HEK293T (cell line): ENCODE data around the gene LIMK1.
"Not testable (repeated sequence)": the region's sequence is repeated elsewhere in the genome, so short reads cannot be mapped to it uniquely, and the experiment has no call there.

Experiments used
- CTCF ChIA-PET: fragments of 350-600 bp; formaldehyde crosslinking; extraction: SDS; loops from one replicate; lab custom pipeline; 2021; ENCODE audit warnings: antibody characterized with exemption, inconsistent platforms; lab: Yijun Ruan, JAX
- POLR2A ChIA-PET: fragments of 350-600 bp; formaldehyde crosslinking; extraction: SDS; loops from one replicate; lab custom pipeline; 2020; ENCODE audit warnings: antibody characterized with exemption, inconsistent platforms; lab: Yijun Ruan, JAX
- DNase-seq: peaks from one replicate; pipeline ENCODE4 v3.0.0; 2012; ENCODE audit warnings: mixed read lengths; ENCODE audit errors: extremely low spot score
- ARNT ChIP-seq: fragments of 450-650 bp; IDR thresholded peaks from 2 replicates; pipeline ENCODE4 v1.6.1; 2017; ENCODE audit warnings: mild to moderate bottlenecking
- BHLHE40 ChIP-seq: fragments of 450-650 bp; IDR thresholded peaks from 2 replicates; pipeline ENCODE4 v1.6.1; 2016; ENCODE audit warnings: mild to moderate bottlenecking, moderate library complexity, borderline replicate concordance
- CTBP1 ChIP-seq: fragments of 450-650 bp; IDR thresholded peaks from 2 replicates; pipeline ENCODE4 v1.6.1; 2016; ENCODE audit warnings: borderline replicate concordance
- ELF4 ChIP-seq: fragments of 450-650 bp; IDR thresholded peaks from 2 replicates; pipeline ENCODE4 v1.6.1; 2017; ENCODE audit warnings: antibody characterized with exemption
- FOXA1 ChIP-seq: fragments of 450-650 bp; IDR thresholded peaks from 2 replicates; pipeline ENCODE4 v1.6.1; 2016; ENCODE audit warnings: mild to moderate bottlenecking
- FOXK2 ChIP-seq: fragments of 450-650 bp; IDR thresholded peaks from 2 replicates; pipeline ENCODE4 v1.6.1; 2016; ENCODE audit warnings: mild to moderate bottlenecking
- FOXM1 ChIP-seq: fragments of 450-650 bp; IDR thresholded peaks from 2 replicates; pipeline ENCODE4 v1.6.1; 2017; ENCODE audit warnings: mild to moderate bottlenecking, borderline replicate concordance
- HDGF ChIP-seq: fragments of 450-650 bp; IDR thresholded peaks from 2 replicates; pipeline ENCODE4 v1.6.1; 2017; ENCODE audit warnings: antibody characterized with exemption, borderline replicate concordance
- L3MBTL2 ChIP-seq: fragments of 450-650 bp; conservative IDR thresholded peaks from 2 replicates; pipeline ENCODE4 v1.6.1; 2016; ENCODE audit warnings: mild to moderate bottlenecking
- LEF1 ChIP-seq: fragments of 450-650 bp; IDR thresholded peaks from 2 replicates; pipeline ENCODE4 v1.6.1; 2017; ENCODE audit warnings: mild to moderate bottlenecking, borderline replicate concordance
- NFRKB ChIP-seq: fragments of 450-650 bp; IDR thresholded peaks from 2 replicates; pipeline ENCODE4 v1.6.1; 2016; ENCODE audit warnings: mild to moderate bottlenecking, moderate library complexity
- PKNOX1 ChIP-seq: fragments of 450-650 bp; IDR thresholded peaks from 2 replicates; pipeline ENCODE4 v1.6.1; 2016
- SP1 ChIP-seq: fragments of 450-650 bp; IDR thresholded peaks from 2 replicates; pipeline ENCODE4 v1.6.1; 2017
- SUZ12 ChIP-seq: fragments of 450-650 bp; IDR thresholded peaks from 2 replicates; pipeline ENCODE4 v1.6.1; 2016; ENCODE audit warnings: mild to moderate bottlenecking
- TARDBP ChIP-seq: fragments of 450-650 bp; IDR thresholded peaks from 2 replicates; pipeline ENCODE4 v1.6.1; 2016
- ZNF384 ChIP-seq: fragments of 450-650 bp; IDR thresholded peaks from 2 replicates; pipeline ENCODE4 v1.6.1; 2016

Gene LIMK1

GRCh38 chr7:74040791-74041520 lies 42.6 kb upstream of the LIMK1 start:
- no peak for DNase-seq
- no peak for TF ChIP-seq FOXM1
- no peak for TF ChIP-seq ARNT
- no peak for TF ChIP-seq BHLHE40
- TF ChIP-seq ZNF384, result no peak
- no peak for TF ChIP-seq NFRKB
- TF ChIP-seq FOXA1, result no peak
- TF ChIP-seq LEF1, result no peak
- TF ChIP-seq PKNOX1, result no peak
- TF ChIP-seq HDGF, result no peak
- TF ChIP-seq FOXK2, result no peak
- TF ChIP-seq ELF4, result no peak
- TF ChIP-seq SP1, result no peak
- no peak for TF ChIP-seq TARDBP
- TF ChIP-seq SUZ12, result no peak
- TF ChIP-seq L3MBTL2, result no peak
- no peak for TF ChIP-seq CTBP1
- POLR2A ChIA-PET, result no interaction called here
- CTCF ChIA-PET, result interaction anchor here (1.2 to 1.4 kb wide), 2 partner anchors 14 kb away, joined by 3 to 5 read pairs; no protein-coding TSS in a partner anchor

- DNase-seq, result no peak
- ChIA-PET CTCF (no interaction called here), POLR2A (no interaction called here)
- TF ChIP-seq LEF1, result no peak
- no peak for TF ChIP-seq PKNOX1
- TF ChIP-seq ELF4, result no peak
- no peak for TF ChIP-seq CTBP1
- TF ChIP-seq ARNT, result no peak
- no peak for TF ChIP-seq TARDBP
- TF ChIP-seq SUZ12, result no peak
- no peak for TF ChIP-seq BHLHE40
- TF ChIP-seq HDGF, result no peak
- no peak for TF ChIP-seq ZNF384
- no peak for TF ChIP-seq FOXK2
These were observed 40.7 kb upstream of the LIMK1 start for GRCh38 chr7:74042746-74043522.

- POLR2A ChIA-PET, result no interaction called here
- CTCF ChIA-PET, result interaction anchor here (0.6 to 0.7 kb wide), 2 partner anchors 10 to 17 kb away, joined by 3 read pairs; no protein-coding TSS in a partner anchor
- TF ChIP-seq SUZ12 (no peak), FOXM1 (no peak), ARNT (no peak), CTBP1 (no peak), ZNF384 (no peak), NFRKB (no peak), HDGF (no peak), TARDBP (no peak), BHLHE40 (no peak), LEF1 (no peak), FOXK2 (no peak), FOXA1 (no peak), ELF4 (no peak), L3MBTL2 (no peak), SP1 (no peak), PKNOX1 (no peak)
- DNase-seq, result no peak
These were observed 40.1 kb upstream of the LIMK1 start for GRCh38 chr7:74043523-74043951.

- CTCF ChIA-PET, result interaction anchor here (0.6 kb wide), 1 partner anchor 8 kb away, joined by 3 read pairs; no protein-coding TSS in a partner anchor
These were observed 38.9 kb upstream of the LIMK1 start for GRCh38 chr7:74044366-74045350.

GRCh38 chr7:74046581-74046980 lies 37.0 kb upstream of the LIMK1 start:
- CTCF ChIA-PET, POLR2A ChIA-PET, DNase-seq: not testable (repeated sequence)

More at GRCh38 chr7:74044366-74045350, 38.9 kb upstream of the LIMK1 start:
- DNase-seq, result no peak
- POLR2A ChIA-PET, result no interaction called here
- TF ChIP-seq HDGF, result no peak
- no peak for TF ChIP-seq SP1
